Endothelial cell (in vitro differentiated cells): ENCODE measurements around the gene ACTR3C. TPM values are rescaled to one million over a fixed set of nuclear protein-coding genes. Genes with fewer than 3 reads are reported as not detected.

Experiments
- DNase-seq: peaks from one replicate; pipeline ENCODE4 v3.0.0; 2021; ENCODE audit warnings: low spot score
- H3K27ac Mint-ChIP-seq: one replicate; pipeline ENCODE4 v1.8.0; 2021; ENCODE audit warnings: mixed read lengths, inconsistent platforms; ENCODE audit not compliant: unreplicated experiment
- H3K27me3 Mint-ChIP-seq: one replicate; pipeline ENCODE4 v1.8.0; 2021; ENCODE audit warnings: mild to moderate bottlenecking, moderate library complexity, mixed read lengths, inconsistent platforms; ENCODE audit not compliant: unreplicated experiment
- H3K36me3 Mint-ChIP-seq: one replicate; pipeline ENCODE4 v1.8.0; 2021; ENCODE audit warnings: mild to moderate bottlenecking, low read depth, mixed read lengths, inconsistent platforms; ENCODE audit not compliant: unreplicated experiment
- H3K4me1 Mint-ChIP-seq: one replicate; pipeline ENCODE4 v1.8.0; 2021; ENCODE audit warnings: mild to moderate bottlenecking, mixed read lengths, inconsistent platforms; ENCODE audit not compliant: unreplicated experiment
- H3K4me3 Mint-ChIP-seq: one replicate; pipeline ENCODE4 v1.8.0; 2021; ENCODE audit warnings: mild to moderate bottlenecking, mixed read lengths, inconsistent platforms; ENCODE audit not compliant: unreplicated experiment
- H3K9me3 Mint-ChIP-seq: one replicate; pipeline ENCODE4 v1.8.0; 2021; ENCODE audit warnings: mixed read lengths, inconsistent platforms; ENCODE audit not compliant: unreplicated experiment
- total RNA-seq: library from RNA; stranded (reverse); fragmentation: NEBNext Ultra II Directional; extraction: Animal tissue kit (Norgen Biotek cat#: 25700); gene quantifications from one replicate; pipeline ENCODE4 v1.2.1, GENCODE V29; 2021; ENCODE audit not compliant: unreplicated experiment
- TF ChIP-seq, protein P1 (sequence below): fragments of 200-600 bp; sonication (generic); IDR thresholded peaks from one replicate; pipeline ENCODE4 v1.5.0; 2021; ENCODE audit warnings: antibody characterized with exemption; ENCODE audit not compliant: unreplicated experiment

ACTR3C gene
- total RNA-seq, 1 donor from 2014 or later, result 0.87 TPM

DNA sequence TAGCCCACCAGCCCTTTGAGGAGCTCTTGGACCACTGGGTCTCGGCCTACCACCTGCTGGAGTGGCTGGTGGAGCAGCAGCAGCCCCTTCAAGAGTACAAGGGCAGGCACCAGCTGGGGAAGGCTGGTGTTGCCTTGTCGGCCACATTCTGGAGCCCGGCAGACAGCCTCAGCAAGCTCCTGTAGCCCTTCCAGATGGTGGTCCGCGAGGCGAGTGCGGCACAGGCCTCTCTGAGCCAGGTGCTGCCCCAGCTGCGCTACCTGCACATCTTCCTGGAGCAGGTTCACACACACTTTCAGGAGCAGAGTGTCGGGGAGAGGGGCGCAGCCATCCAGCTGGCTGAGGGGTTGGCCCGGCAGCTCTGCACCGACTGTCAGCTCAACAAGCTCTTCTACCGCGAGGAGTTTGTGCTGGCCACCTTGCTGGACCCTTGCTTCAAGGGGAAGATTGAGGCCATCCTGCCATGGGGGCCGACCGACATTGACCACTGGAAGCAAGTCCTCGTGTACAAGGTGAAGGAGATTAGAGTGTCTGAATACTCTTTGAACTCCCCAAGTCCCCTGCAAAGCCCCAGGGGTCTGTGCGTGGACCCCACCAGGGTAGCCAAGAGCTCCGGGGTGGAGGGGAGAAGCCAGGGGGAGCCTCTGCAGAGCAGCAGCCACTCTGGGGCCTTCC is 7.0 kb upstream of the ACTR3C start:
- Mint-ChIP-seq H3K27me3 (peaks cover 8% of the 10 kb centered on the region), H3K36me3 (peaks cover 12% of the 10 kb centered on the region), H3K4me1 (peaks cover 5% of the 10 kb centered on the region), H3K27ac (no peak overlapping the region), H3K9me3 (no peaks in the 10 kb centered on the region), H3K4me3 (no peak overlapping the region)
- DNase-seq, result no peak
- TF ChIP-seq, protein P1, sequence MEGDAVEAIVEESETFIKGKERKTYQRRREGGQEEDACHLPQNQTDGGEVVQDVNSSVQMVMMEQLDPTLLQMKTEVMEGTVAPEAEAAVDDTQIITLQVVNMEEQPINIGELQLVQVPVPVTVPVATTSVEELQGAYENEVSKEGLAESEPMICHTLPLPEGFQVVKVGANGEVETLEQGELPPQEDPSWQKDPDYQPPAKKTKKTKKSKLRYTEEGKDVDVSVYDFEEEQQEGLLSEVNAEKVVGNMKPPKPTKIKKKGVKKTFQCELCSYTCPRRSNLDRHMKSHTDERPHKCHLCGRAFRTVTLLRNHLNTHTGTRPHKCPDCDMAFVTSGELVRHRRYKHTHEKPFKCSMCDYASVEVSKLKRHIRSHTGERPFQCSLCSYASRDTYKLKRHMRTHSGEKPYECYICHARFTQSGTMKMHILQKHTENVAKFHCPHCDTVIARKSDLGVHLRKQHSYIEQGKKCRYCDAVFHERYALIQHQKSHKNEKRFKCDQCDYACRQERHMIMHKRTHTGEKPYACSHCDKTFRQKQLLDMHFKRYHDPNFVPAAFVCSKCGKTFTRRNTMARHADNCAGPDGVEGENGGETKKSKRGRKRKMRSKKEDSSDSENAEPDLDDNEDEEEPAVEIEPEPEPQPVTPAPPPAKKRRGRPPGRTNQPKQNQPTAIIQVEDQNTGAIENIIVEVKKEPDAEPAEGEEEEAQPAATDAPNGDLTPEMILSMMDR, result no peak

DNA sequence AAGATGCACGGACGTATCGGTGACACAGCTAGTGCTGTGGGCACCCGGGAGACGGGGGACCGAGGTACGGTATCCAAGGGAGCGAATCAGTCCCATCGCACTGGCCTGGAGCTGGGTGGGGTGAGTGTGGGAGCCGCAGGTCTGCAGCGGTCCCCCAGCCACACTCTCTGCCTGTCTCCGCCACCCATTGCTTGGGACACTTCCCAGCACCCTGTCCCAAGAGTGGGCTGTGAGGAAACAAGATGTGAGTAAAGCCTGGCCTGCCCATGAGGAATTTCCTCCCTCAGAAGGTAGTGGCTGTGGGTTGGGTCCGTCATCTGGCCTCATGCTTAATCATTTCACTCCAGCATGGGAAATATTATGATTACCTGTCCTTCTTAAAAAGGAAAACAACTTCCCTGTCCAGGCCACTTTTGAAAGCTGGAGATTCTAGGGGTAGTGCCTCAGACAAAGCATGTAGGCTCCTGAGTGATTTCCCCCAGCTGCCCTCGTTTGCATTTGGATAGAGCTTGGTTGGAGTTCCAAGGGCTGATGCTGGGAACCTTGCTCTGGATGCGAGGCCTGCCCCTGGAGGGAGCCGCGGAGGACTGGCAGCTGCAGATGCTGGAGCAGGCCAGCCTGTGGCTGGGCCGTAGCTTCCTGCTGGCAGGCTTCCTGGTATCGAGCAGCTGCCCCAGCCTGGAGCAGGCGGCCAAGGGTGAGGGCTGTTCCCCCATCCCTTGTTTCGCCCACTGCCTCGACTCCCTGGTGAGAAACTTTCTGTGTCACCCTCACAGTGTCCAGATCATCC is 6.2 kb upstream of the ACTR3C start:
- Mint-ChIP-seq H3K9me3 (no peaks in the 10 kb centered on the region), H3K27ac (no peak overlapping the region), H3K27me3 (peaks cover 11% of the 10 kb centered on the region), H3K4me3 (peak overlapping the region; percentile 43), H3K36me3 (peaks cover 20% of the 10 kb centered on the region), H3K4me1 (peaks cover 11% of the 10 kb centered on the region)
- TF ChIP-seq, protein P1, result no peak
- no peak for DNase-seq

DNA sequence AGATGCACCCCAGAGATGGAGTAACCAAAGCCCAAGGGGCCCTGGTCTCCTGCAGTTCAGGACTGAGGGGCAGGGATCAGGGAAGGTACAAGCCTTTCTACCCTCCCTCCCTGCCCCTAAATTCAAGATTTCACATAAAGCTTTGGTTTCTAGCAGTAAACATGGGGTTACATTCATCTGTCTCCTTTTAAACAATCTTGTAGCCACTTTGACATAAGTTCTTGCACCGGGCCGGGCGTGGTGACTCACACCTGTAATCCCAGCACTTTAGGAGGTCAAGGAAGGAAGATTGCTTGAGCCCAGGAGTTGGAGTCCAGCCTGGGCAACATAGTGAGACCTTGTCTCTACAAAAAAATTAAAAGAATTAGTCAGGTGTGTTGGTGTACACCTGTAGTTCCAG is 4.0 kb upstream of the ACTR3C start:
- no peak overlapping the region for H3K4me3 Mint-ChIP-seq
- no peak overlapping the region for H3K27ac Mint-ChIP-seq
- H3K4me1 Mint-ChIP-seq, result peaks cover 20% of the 10 kb centered on the region
- H3K9me3 Mint-ChIP-seq, result no peaks in the 10 kb centered on the region
- TF ChIP-seq, protein P1, result no peak
- H3K27me3 Mint-ChIP-seq, result peaks cover 12% of the 10 kb centered on the region
- peaks cover 21% of the 10 kb centered on the region for H3K36me3 Mint-ChIP-seq
- DNase-seq, result no peak

DNA sequence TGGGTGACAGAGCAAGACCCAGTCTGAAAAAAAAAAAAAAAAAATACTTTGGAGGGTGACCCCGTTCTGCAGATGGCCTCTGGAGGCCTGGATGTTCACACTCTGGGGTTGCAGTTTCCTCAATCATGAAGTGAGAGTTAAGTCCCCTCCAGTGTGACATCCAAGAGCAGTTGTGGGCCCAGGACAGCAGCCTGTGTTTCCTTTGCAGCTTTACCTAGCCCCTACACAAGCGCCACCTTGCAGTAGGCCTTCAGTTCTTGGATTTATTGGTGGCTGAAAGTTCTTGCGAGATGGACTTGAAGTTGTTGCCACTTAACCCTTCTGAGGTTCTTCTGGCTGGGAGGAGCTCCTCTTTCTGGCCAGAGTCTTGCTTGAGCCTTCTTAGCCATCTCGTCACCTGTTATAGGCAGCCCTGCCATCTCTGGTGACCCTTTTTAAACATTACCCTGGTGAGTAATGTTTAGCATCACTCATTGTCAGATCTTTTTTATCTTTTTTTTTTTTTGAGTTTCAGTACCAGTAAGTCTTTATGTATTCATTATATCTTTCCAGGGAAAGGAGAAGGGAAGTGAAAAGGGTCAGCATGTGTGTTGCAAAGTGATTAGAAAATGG is 3.4 kb upstream of the ACTR3C start:
- Mint-ChIP-seq H3K4me1 (peaks cover 20% of the 10 kb centered on the region), H3K27ac (no peak overlapping the region), H3K4me3 (no peak overlapping the region), H3K27me3 (peaks cover 15% of the 10 kb centered on the region), H3K9me3 (no peaks in the 10 kb centered on the region), H3K36me3 (peaks cover 21% of the 10 kb centered on the region)
- TF ChIP-seq, protein P1, result no peak
- no peak for DNase-seq
